ENCODE measurements around the gene NIPAL1.

The NIPAL1 gene

DNA sequence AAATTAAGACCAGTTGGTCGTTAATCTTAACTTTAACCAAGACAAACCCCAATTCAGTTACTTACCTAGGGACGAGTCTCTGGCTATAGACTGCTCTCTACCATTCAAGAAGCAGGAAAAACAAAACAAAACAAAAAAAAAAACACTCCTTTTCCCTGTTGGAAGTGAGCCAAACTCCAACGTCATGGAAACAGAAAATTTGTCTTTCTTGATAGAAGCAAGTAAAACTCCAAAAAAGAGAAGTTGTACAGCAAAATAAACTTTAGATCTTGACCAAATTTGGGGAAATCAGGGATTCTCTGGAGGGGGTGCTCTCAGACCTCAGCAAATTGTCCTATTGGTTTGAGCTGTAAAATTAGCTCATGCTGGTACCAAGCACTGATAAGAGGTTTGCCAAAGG lies 3.7 kb upstream of the NIPAL1 start:
- peaks cover 27% of the 10 kb centered on the region for H3K4me1 Mint-ChIP-seq (ENCODE audit: low read depth)
- intact Hi-C loops (cut with micrococcal nuclease): no loop called here
- no peak overlapping the region for H3K4me3 Mint-ChIP-seq
- H3K9me3 Mint-ChIP-seq: peaks cover 15% of the 10 kb centered on the region
- H3K36me3 Mint-ChIP-seq (ENCODE audit: low read depth): no peaks in the 10 kb centered on the region
- H3K27me3 Mint-ChIP-seq: peaks cover 38% of the 10 kb centered on the region
- peak overlapping the region; percentile 24 for H3K27ac Mint-ChIP-seq

DNA sequence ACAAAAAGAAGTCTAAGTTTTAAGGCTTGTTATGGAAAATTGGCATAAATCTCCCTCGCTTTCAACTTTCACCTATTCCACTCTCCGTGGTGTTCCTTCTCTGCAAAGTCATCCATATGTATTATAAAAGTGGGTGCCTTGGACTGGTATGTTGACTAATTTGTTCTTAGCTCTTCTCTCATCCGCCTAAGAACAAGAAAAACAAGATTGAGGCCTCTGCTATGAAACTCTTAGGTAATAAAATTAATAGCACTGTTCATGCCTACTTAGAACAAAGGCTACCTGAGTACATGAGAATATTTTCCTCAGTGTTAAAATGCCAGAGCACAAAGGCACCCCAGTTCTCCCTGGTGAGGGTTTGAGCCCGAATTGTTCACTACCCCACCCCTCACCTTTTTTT lies 1.4 kb upstream of the NIPAL1 start:
- no peaks in the 10 kb centered on the region for H3K36me3 Mint-ChIP-seq (ENCODE audit: low read depth)
- H3K4me1 Mint-ChIP-seq (ENCODE audit: low read depth): peaks cover 27% of the 10 kb centered on the region
- intact Hi-C loops (cut with micrococcal nuclease): no loop called here
- H3K27me3 Mint-ChIP-seq: peaks cover 60% of the 10 kb centered on the region
- no peak overlapping the region for H3K4me3 Mint-ChIP-seq
- H3K9me3 Mint-ChIP-seq: peaks cover 14% of the 10 kb centered on the region
- no peak overlapping the region for H3K27ac Mint-ChIP-seq

- Mint-ChIP-seq H3K4me3 (peak overlapping the region; percentile 74), H3K27me3 (peaks cover 57% of the 10 kb centered on the region), H3K27ac (no peak overlapping the region), H3K36me3 (ENCODE audit: low read depth) (no peaks in the 10 kb centered on the region), H3K9me3 (peaks cover 10% of the 10 kb centered on the region), H3K4me1 (ENCODE audit: low read depth) (peaks cover 27% of the 10 kb centered on the region)
- intact Hi-C loops (cut with micrococcal nuclease): no loop called here
These were observed 894 bp upstream of the NIPAL1 start for GRCh38 chr4:48015678-48016077.

GRCh38 chr4:48017108-48017571 lies 568 bp downstream of the NIPAL1 start:
- Mint-ChIP-seq H3K27me3 (peaks cover 60% of the 10 kb centered on the region), H3K36me3 (ENCODE audit: low read depth) (no peaks in the 10 kb centered on the region), H3K4me3 (peak overlapping the region; percentile 74), H3K4me1 (ENCODE audit: low read depth) (peaks cover 30% of the 10 kb centered on the region), H3K9me3 (no peaks in the 10 kb centered on the region), H3K27ac (no peak overlapping the region)
- intact Hi-C loops (cut with micrococcal nuclease): no loop called here

DNA sequence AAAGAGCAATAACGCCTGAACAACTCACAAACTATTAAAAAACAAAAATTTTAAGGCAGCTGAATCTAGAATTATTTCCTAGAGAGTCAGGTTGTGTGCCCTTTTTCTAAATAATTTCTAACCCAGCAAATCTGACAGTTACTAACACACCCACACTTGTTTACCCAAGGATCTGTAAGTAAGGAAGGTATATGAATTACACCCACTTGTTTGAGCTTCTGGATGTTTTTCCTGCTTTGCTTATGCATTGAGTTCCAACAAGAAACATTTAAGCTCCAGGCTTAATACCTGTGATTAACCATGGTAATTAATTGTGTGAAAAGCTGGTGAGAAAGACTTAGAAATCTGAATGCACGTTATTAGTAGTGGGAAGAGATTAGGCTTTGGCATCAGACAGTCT lies 1.5 kb downstream of the NIPAL1 start:
- no peak overlapping the region for H3K27ac Mint-ChIP-seq
- no peaks in the 10 kb centered on the region for H3K36me3 Mint-ChIP-seq (ENCODE audit: low read depth)
- H3K9me3 Mint-ChIP-seq: no peaks in the 10 kb centered on the region
- no peak overlapping the region for H3K4me3 Mint-ChIP-seq
- peaks cover 64% of the 10 kb centered on the region for H3K27me3 Mint-ChIP-seq
- H3K4me1 Mint-ChIP-seq (ENCODE audit: low read depth): peaks cover 24% of the 10 kb centered on the region
- intact Hi-C loops (cut with micrococcal nuclease): no loop called here

DNA sequence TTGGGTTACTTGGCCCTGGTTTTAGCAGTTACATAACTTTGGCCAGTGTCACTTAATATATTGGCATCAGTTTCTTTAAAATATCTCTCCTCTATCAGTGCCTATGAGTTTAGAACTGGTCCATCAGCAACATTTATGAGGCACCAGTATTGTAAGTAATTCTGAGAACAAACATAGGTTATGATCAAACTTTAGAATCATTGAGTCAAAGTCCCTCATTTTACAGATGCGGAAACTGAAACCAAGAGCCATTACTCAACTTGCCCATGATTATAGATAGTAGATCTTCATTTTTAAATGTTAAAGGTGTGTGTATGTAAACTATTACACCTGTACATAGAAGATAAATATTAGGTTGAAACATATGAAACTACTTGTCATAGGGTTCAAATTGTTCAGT lies 4.5 kb downstream of the NIPAL1 start:
- Mint-ChIP-seq H3K27me3 (peaks cover 61% of the 10 kb centered on the region), H3K4me1 (ENCODE audit: low read depth) (peaks cover 23% of the 10 kb centered on the region)
- intact Hi-C loops (cut with micrococcal nuclease): no loop called here

GRCh38 chr4:48022192-48022799 lies 5.7 kb downstream of the NIPAL1 start:
- Mint-ChIP-seq H3K27me3 (peaks cover 49% of the 10 kb centered on the region), H3K4me3 (no peak overlapping the region), H3K36me3 (ENCODE audit: low read depth) (no peaks in the 10 kb centered on the region), H3K4me1 (ENCODE audit: low read depth) (peaks cover 14% of the 10 kb centered on the region), H3K27ac (no peak overlapping the region), H3K9me3 (no peaks in the 10 kb centered on the region)
- intact Hi-C loops (cut with micrococcal nuclease): no loop called here

More for the DNA sequence above, 4.5 kb downstream of the NIPAL1 start:
- no peak overlapping the region for H3K27ac Mint-ChIP-seq
- no peak overlapping the region for H3K4me3 Mint-ChIP-seq
- no peaks in the 10 kb centered on the region for H3K9me3 Mint-ChIP-seq
- no peaks in the 10 kb centered on the region for H3K36me3 Mint-ChIP-seq (ENCODE audit: low read depth)

DNA sequence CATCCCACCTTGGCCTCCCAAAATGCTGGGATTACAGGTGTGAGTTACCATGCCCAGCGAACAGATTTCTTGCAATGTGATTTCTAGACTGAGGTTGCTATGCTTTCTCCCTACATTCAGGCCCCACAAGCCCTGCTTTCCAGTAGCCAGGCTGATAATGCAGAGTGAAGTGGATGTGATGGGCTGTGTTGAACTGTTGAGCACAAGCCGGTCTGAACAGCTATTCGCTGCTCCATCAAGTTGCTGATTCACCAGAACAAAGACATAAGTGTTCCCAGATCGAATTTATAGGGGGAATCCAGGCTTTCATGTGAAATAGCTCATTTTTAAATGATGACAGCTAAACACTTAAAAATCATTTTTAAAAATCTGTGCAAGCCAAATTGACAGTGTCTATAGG lies 8.0 kb downstream of the NIPAL1 start:
- intact Hi-C loops (cut with micrococcal nuclease): no loop called here

DNA sequence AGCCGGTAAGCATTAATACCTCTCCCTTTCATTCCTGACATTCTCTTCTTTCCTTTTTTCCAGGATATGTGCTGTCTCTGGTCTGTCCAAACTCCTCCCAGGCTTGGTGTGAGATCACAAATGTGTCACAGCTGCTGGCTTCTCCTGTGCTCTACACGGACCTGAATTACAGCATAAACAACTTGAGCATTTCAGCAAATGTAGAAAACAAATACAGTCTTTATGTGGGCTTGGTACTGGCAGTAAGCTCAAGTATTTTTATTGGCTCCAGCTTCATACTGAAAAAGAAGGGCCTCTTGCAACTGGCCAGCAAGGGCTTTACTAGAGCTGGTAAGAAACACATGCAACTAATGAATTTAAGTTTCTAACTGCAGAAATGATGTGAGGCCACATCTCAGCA lies 8.4 kb downstream of the NIPAL1 start:
- Mint-ChIP-seq H3K4me1 (ENCODE audit: low read depth) (peaks cover 16% of the 10 kb centered on the region), H3K27me3 (peaks cover 26% of the 10 kb centered on the region), H3K27ac (no peak overlapping the region), H3K9me3 (no peaks in the 10 kb centered on the region), H3K36me3 (ENCODE audit: low read depth) (no peaks in the 10 kb centered on the region), H3K4me3 (no peak overlapping the region)
- intact Hi-C loops (cut with micrococcal nuclease): no loop called here

More for the DNA sequence above, 8.0 kb downstream of the NIPAL1 start:
- Mint-ChIP-seq H3K27me3 (peaks cover 30% of the 10 kb centered on the region), H3K36me3 (ENCODE audit: low read depth) (no peaks in the 10 kb centered on the region), H3K4me1 (ENCODE audit: low read depth) (peaks cover 16% of the 10 kb centered on the region), H3K27ac (no peak overlapping the region), H3K9me3 (no peaks in the 10 kb centered on the region), H3K4me3 (no peak overlapping the region)

DNA sequence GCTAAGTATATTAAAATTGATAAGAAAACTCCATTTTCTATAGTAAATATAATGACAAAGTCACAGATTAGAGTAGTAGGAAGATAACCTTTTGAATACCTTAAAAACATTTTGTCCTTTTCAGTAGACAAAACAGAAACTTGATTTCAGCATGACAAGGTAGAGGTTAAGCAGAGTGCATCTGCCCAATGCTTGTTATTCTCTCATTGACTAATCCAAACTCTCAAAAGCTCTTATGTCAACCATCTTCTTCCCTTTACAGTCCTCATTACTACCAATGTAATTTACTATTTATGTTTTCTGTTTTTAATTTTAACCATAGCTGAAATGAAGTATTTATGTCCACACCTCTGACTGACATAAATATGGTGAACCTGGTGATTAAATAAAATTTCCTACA lies 11.1 kb downstream of the NIPAL1 start:
- intact Hi-C loops (cut with micrococcal nuclease): no loop called here
- Mint-ChIP-seq H3K9me3 (no peaks in the 10 kb centered on the region), H3K27me3 (peaks cover 22% of the 10 kb centered on the region), H3K27ac (no peak overlapping the region), H3K4me3 (no peak overlapping the region), H3K36me3 (ENCODE audit: low read depth) (no peaks in the 10 kb centered on the region), H3K4me1 (ENCODE audit: low read depth) (peaks cover 16% of the 10 kb centered on the region)

DNA sequence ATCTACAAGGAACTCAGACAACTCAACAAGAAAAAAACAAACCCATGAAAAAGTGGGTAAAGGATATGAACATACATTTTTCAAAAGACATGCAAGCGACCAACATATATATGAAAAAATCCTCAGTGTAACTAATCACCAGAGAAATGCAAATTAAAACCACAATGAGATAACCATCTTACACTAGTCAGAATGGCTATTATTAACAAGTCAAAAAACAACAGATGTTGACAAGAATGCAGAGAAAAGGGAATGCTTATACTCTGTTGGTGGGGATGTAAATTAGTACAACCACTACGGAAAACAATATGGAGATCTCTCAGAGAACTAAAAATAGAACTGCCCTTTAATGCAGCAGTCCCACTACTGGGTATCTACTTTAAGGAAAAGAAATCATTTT lies 12.1 kb downstream of the NIPAL1 start:
- Mint-ChIP-seq H3K4me1 (ENCODE audit: low read depth) (peaks cover 16% of the 10 kb centered on the region), H3K9me3 (no peaks in the 10 kb centered on the region), H3K36me3 (ENCODE audit: low read depth) (no peaks in the 10 kb centered on the region), H3K4me3 (no peak overlapping the region), H3K27ac (no peak overlapping the region), H3K27me3 (peaks cover 20% of the 10 kb centered on the region)
- intact Hi-C loops (cut with micrococcal nuclease): no loop called here

DNA sequence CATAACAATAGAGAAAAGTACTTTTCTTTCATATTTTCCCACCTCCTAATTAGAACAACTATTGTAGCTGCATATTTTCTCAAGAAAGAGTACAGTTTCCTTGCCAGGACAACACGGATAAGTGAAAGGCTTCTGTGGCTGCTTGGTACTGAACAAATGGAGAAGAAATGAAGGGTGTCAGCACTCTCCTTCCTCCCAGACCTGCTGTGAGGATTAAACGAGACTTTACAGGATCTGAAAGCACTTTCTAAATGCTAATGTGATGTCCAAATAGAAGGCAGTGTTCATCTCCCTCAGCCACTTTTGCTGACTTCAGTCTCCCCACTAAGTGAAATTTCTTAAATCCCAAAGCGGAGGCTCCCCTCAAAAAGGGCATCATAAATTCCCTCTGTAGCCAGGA lies 13.9 kb downstream of the NIPAL1 start:
- H3K4me1 Mint-ChIP-seq (ENCODE audit: low read depth): peaks cover 16% of the 10 kb centered on the region
- intact Hi-C loops (cut with micrococcal nuclease): loop anchor here (5.0 kb wide), 1 partner anchor 57 kb away; no protein-coding TSS in a partner anchor
- H3K9me3 Mint-ChIP-seq: no peaks in the 10 kb centered on the region
- no peaks in the 10 kb centered on the region for H3K36me3 Mint-ChIP-seq (ENCODE audit: low read depth)
- H3K4me3 Mint-ChIP-seq: no peak overlapping the region
- H3K27ac Mint-ChIP-seq: no peak overlapping the region
- H3K27me3 Mint-ChIP-seq: peaks cover 12% of the 10 kb centered on the region

GRCh38 chr4:48031802-48032525 lies 15.4 kb downstream of the NIPAL1 start:
- Mint-ChIP-seq H3K36me3 (ENCODE audit: low read depth) (no peaks in the 10 kb centered on the region), H3K9me3 (no peaks in the 10 kb centered on the region), H3K27ac (no peak overlapping the region), H3K4me3 (no peak overlapping the region), H3K27me3 (peaks cover 11% of the 10 kb centered on the region), H3K4me1 (ENCODE audit: low read depth) (peaks cover 18% of the 10 kb centered on the region)
- intact Hi-C loops (cut with micrococcal nuclease): loop anchor here (5.0 kb wide), 1 partner anchor 55 kb away; no protein-coding TSS in a partner anchor

- H3K36me3 Mint-ChIP-seq (ENCODE audit: low read depth): no peaks in the 10 kb centered on the region
- peaks cover 20% of the 10 kb centered on the region for H3K4me1 Mint-ChIP-seq (ENCODE audit: low read depth)
- intact Hi-C loops (cut with micrococcal nuclease): loop anchor here (5.0 kb wide), 1 partner anchor 55 kb away; no protein-coding TSS in a partner anchor
- H3K27ac Mint-ChIP-seq: no peak overlapping the region
- no peak overlapping the region for H3K4me3 Mint-ChIP-seq
- peaks cover 11% of the 10 kb centered on the region for H3K27me3 Mint-ChIP-seq
- H3K9me3 Mint-ChIP-seq: no peaks in the 10 kb centered on the region
These were observed 16.1 kb downstream of the NIPAL1 start for GRCh38 chr4:48032721-48033120.

Measured in dendritic cell treated with granulocyte-macrophage colony-stimulating factor and Interleukin-4, amounts not matched to agents 40 ng/mL and 50 ng/mL, for 4 days (primary cell).